Measurements from ENCODE around the gene PER2.
"Not testable (repeated sequence)": the region's sequence is repeated elsewhere in the genome, so short reads cannot be mapped to it uniquely, and the experiment has no call there.

The PER2 gene

GRCh38 chr2:238277695-238278094 lies 10.7 kb downstream of the PER2 start:
- Histone ChIP-seq H3K27me3 (ENCODE audit: insufficient read depth, low read length) (no peaks in the 10 kb centered on the region), H3K4me1 (ENCODE audit: insufficient read depth, low read length) (no peaks in the 10 kb centered on the region), H3K9me3 (ENCODE audit: low read length) (no peaks in the 10 kb centered on the region), H2AFZ (ENCODE audit: low read depth, low read length) (no peak overlapping the region), H3K36me3 (ENCODE audit: insufficient read depth, low read length) (peaks cover 22% of the 10 kb centered on the region), H3K4me3 (ENCODE audit: low read length) (no peak overlapping the region)

- H3K4me1 ChIP-seq (ENCODE audit: insufficient read depth, low read length) = no peaks in the 10 kb centered on the region
- no peak overlapping the region for H2AFZ ChIP-seq (ENCODE audit: low read depth, low read length)
- no peaks in the 10 kb centered on the region for H3K9me3 ChIP-seq (ENCODE audit: low read length)
- H3K4me3 ChIP-seq (ENCODE audit: low read length) = no peak overlapping the region
- no peaks in the 10 kb centered on the region for H3K27me3 ChIP-seq (ENCODE audit: insufficient read depth, low read length)
- peaks cover 31% of the 10 kb centered on the region for H3K36me3 ChIP-seq (ENCODE audit: insufficient read depth, low read length)
Observed at GRCh38 chr2:238274152-238274865, 14.1 kb downstream of the PER2 start.

GRCh38 chr2:238273433-238273832 lies 15.0 kb downstream of the PER2 start:
- peaks cover 32% of the 10 kb centered on the region for H3K36me3 ChIP-seq (ENCODE audit: insufficient read depth, low read length)
- H2AFZ ChIP-seq (ENCODE audit: low read depth, low read length); H3K4me1 ChIP-seq (ENCODE audit: insufficient read depth, low read length): not testable (repeated sequence)

GRCh38 chr2:238272156-238272555 lies 16.3 kb downstream of the PER2 start:
- Histone ChIP-seq H3K4me3 (ENCODE audit: low read length) (no peak overlapping the region), H3K9me3 (ENCODE audit: low read length) (no peaks in the 10 kb centered on the region), H3K27me3 (ENCODE audit: insufficient read depth, low read length) (no peaks in the 10 kb centered on the region), H3K4me1 (ENCODE audit: insufficient read depth, low read length) (no peaks in the 10 kb centered on the region), H2AFZ (ENCODE audit: low read depth, low read length) (no peak overlapping the region), H3K36me3 (ENCODE audit: insufficient read depth, low read length) (peaks cover 39% of the 10 kb centered on the region)

More at GRCh38 chr2:238273433-238273832, 15.0 kb downstream of the PER2 start:
- H3K4me3 ChIP-seq (ENCODE audit: low read length); H3K9me3 ChIP-seq (ENCODE audit: low read length); H3K27me3 ChIP-seq (ENCODE audit: insufficient read depth, low read length): not testable (repeated sequence)

- not testable (repeated sequence) for H3K4me1 ChIP-seq (ENCODE audit: insufficient read depth, low read length); H3K27me3 ChIP-seq (ENCODE audit: insufficient read depth, low read length); H3K9me3 ChIP-seq (ENCODE audit: low read length); H2AFZ ChIP-seq (ENCODE audit: low read depth, low read length); H3K4me3 ChIP-seq (ENCODE audit: low read length)
- peaks cover 35% of the 10 kb centered on the region for H3K36me3 ChIP-seq (ENCODE audit: insufficient read depth, low read length)
Observed at GRCh38 chr2:238271686-238272085, 16.7 kb downstream of the PER2 start.

- H3K36me3 ChIP-seq (ENCODE audit: insufficient read depth, low read length) = peaks cover 30% of the 10 kb centered on the region
- no peaks in the 10 kb centered on the region for H3K9me3 ChIP-seq (ENCODE audit: low read length)
- no peaks in the 10 kb centered on the region for H3K27me3 ChIP-seq (ENCODE audit: insufficient read depth, low read length)
- H3K4me3 ChIP-seq (ENCODE audit: low read length) = no peak overlapping the region
- no peak overlapping the region for H2AFZ ChIP-seq (ENCODE audit: low read depth, low read length)
- no peaks in the 10 kb centered on the region for H3K4me1 ChIP-seq (ENCODE audit: insufficient read depth, low read length)
Observed at GRCh38 chr2:238271061-238271554, 17.3 kb downstream of the PER2 start.

GRCh38 chr2:238270606-238271005 lies 17.8 kb downstream of the PER2 start:
- no peak overlapping the region for H3K4me3 ChIP-seq (ENCODE audit: low read length)
- H3K9me3 ChIP-seq (ENCODE audit: low read length) = no peaks in the 10 kb centered on the region
- H3K27me3 ChIP-seq (ENCODE audit: insufficient read depth, low read length) = no peaks in the 10 kb centered on the region
- no peak overlapping the region for H2AFZ ChIP-seq (ENCODE audit: low read depth, low read length)
- H3K4me1 ChIP-seq (ENCODE audit: insufficient read depth, low read length) = no peaks in the 10 kb centered on the region
- H3K36me3 ChIP-seq (ENCODE audit: insufficient read depth, low read length) = peaks cover 29% of the 10 kb centered on the region

- no peaks in the 10 kb centered on the region for H3K9me3 ChIP-seq (ENCODE audit: low read length)
- H3K4me3 ChIP-seq (ENCODE audit: low read length) = no peak overlapping the region
- H3K36me3 ChIP-seq (ENCODE audit: insufficient read depth, low read length) = peaks cover 28% of the 10 kb centered on the region
- H3K4me1 ChIP-seq (ENCODE audit: insufficient read depth, low read length) = no peaks in the 10 kb centered on the region
- H3K27me3 ChIP-seq (ENCODE audit: insufficient read depth, low read length) = no peaks in the 10 kb centered on the region
- H2AFZ ChIP-seq (ENCODE audit: low read depth, low read length) = no peak overlapping the region
Observed at GRCh38 chr2:238269741-238270140, 18.7 kb downstream of the PER2 start.

GRCh38 chr2:238267884-238268680 lies 20.3 kb downstream of the PER2 start:
- Histone ChIP-seq H3K36me3 (ENCODE audit: insufficient read depth, low read length) (peaks cover 22% of the 10 kb centered on the region), H3K4me3 (ENCODE audit: low read length) (no peak overlapping the region), H3K9me3 (ENCODE audit: low read length) (no peaks in the 10 kb centered on the region), H3K27me3 (ENCODE audit: insufficient read depth, low read length) (no peaks in the 10 kb centered on the region), H3K4me1 (ENCODE audit: insufficient read depth, low read length) (peaks cover 3% of the 10 kb centered on the region), H2AFZ (ENCODE audit: low read depth, low read length) (no peak overlapping the region)

GRCh38 chr2:238267341-238267710 lies 21.1 kb downstream of the PER2 start:
- peaks cover 20% of the 10 kb centered on the region for H3K36me3 ChIP-seq (ENCODE audit: insufficient read depth, low read length)
- no peak overlapping the region for H3K4me3 ChIP-seq (ENCODE audit: low read length)
- no peaks in the 10 kb centered on the region for H3K27me3 ChIP-seq (ENCODE audit: insufficient read depth, low read length)
- peaks cover 8% of the 10 kb centered on the region for H3K4me1 ChIP-seq (ENCODE audit: insufficient read depth, low read length)
- H2AFZ ChIP-seq (ENCODE audit: low read depth, low read length) = no peak overlapping the region
- H3K9me3 ChIP-seq (ENCODE audit: low read length) = no peaks in the 10 kb centered on the region

GRCh38 chr2:238265605-238266004 lies 22.8 kb downstream of the PER2 start:
- Histone ChIP-seq H3K4me3 (ENCODE audit: low read length) (no peak overlapping the region), H3K36me3 (ENCODE audit: insufficient read depth, low read length) (peaks cover 16% of the 10 kb centered on the region)

GRCh38 chr2:238264072-238264460 lies 24.3 kb downstream of the PER2 start:
- H2AFZ ChIP-seq (ENCODE audit: low read depth, low read length) = no peak overlapping the region
- no peaks in the 10 kb centered on the region for H3K9me3 ChIP-seq (ENCODE audit: low read length)
- H3K4me3 ChIP-seq (ENCODE audit: low read length) = no peak overlapping the region
- H3K36me3 ChIP-seq (ENCODE audit: insufficient read depth, low read length) = peaks cover 13% of the 10 kb centered on the region
- H3K4me1 ChIP-seq (ENCODE audit: insufficient read depth, low read length) = peaks cover 26% of the 10 kb centered on the region
- H3K27me3 ChIP-seq (ENCODE audit: insufficient read depth, low read length) = no peaks in the 10 kb centered on the region

More at GRCh38 chr2:238265605-238266004, 22.8 kb downstream of the PER2 start:
- no peaks in the 10 kb centered on the region for H3K9me3 ChIP-seq (ENCODE audit: low read length)
- H2AFZ ChIP-seq (ENCODE audit: low read depth, low read length) = no peak overlapping the region
- no peaks in the 10 kb centered on the region for H3K27me3 ChIP-seq (ENCODE audit: insufficient read depth, low read length)
- H3K4me1 ChIP-seq (ENCODE audit: insufficient read depth, low read length) = peaks cover 24% of the 10 kb centered on the region

- H3K4me3 ChIP-seq (ENCODE audit: low read length) = no peak overlapping the region
Observed at GRCh38 chr2:238263204-238264071, 25.0 kb downstream of the PER2 start.

More at GRCh38 chr2:238263204-238264071, 25.0 kb downstream of the PER2 start:
- no peak overlapping the region for H2AFZ ChIP-seq (ENCODE audit: low read depth, low read length)
- peaks cover 26% of the 10 kb centered on the region for H3K4me1 ChIP-seq (ENCODE audit: insufficient read depth, low read length)
- peaks cover 11% of the 10 kb centered on the region for H3K36me3 ChIP-seq (ENCODE audit: insufficient read depth, low read length)
- H3K9me3 ChIP-seq (ENCODE audit: low read length) = no peaks in the 10 kb centered on the region
- H3K27me3 ChIP-seq (ENCODE audit: insufficient read depth, low read length) = no peaks in the 10 kb centered on the region

Data from neuron (in vitro differentiated cells).